Measurements from ENCODE around the gene NUDT13. TPM values are rescaled to one million over a fixed set of nuclear protein-coding genes. Genes with fewer than 3 reads are reported as not detected.
A peak's percentile ranks its signal among the peaks of the same experiment; 100 is the strongest.

Gene NUDT13
- 1 to 10 TPM; 1.6 to 2.2 TPM for total RNA-seq

- intact Hi-C loops (cut with DNase I, micrococcal nuclease): loop anchor here (2.0 to 5.0 kb wide), 2 partner anchors 14 to 57 kb away; partner anchors contain the start of genes P4HA1 (in 2 of the 2), ECD (in 1 of the 2) and FAM149B1 (in 1 of the 2)
- Mint-ChIP-seq H3K9me3 (ENCODE audit: low read depth) (peaks cover 6% of the 10 kb centered on the region), H3K27ac (peak within 1 kb of the TSS; percentile 90), H3K36me3 (ENCODE audit: low read depth) (peaks cover 26% of the 10 kb centered on the region), H3K4me3 (peak within 1 kb of the TSS; percentile 71), H3K4me1 (peaks cover 14% of the 10 kb centered on the region), H3K27me3 (no peaks in the 10 kb centered on the region)
- ChIA-PET CTCF (interaction anchor here (0.8 to 5.5 kb wide), 7 partner anchors 11 to 746 kb away, joined by 3 to 47 read pairs (median 4); partner anchors contain the start of gene P4HA1), POLR2A (interaction anchor here (0.7 to 2.5 kb wide), 3 partner anchors 14 to 54 kb away, joined by 3 to 18 read pairs (median 4); partner anchors contain the start of gene P4HA1)
- peak; percentile 60 for DNase-seq
- peak; percentile 89 for ATAC-seq
These were observed at the start of gene NUDT13 for GRCh38 chr10:73110345-73110849. TSS of gene NUDT13 (plus strand) at chr10:73110455. CDS start at chr10:73114366, 3,911 bp downstream.

GRCh38 chr10:73060738-73061635 lies 49.3 kb upstream of the NUDT13 start:
- ChIA-PET POLR2A (no interaction called here), CTCF (interaction anchor here (0.6 to 2.3 kb wide), 9 partner anchors 15 to 368 kb away, joined by 3 to 11 read pairs (median 3); partner anchors contain the start of genes NUDT13 and P4HA1)
- Mint-ChIP-seq H3K9me3 (ENCODE audit: low read depth) (no peaks in the 10 kb centered on the region), H3K4me1 (peaks cover 17% of the 10 kb centered on the region), H3K36me3 (ENCODE audit: low read depth) (peaks cover 29% of the 10 kb centered on the region), H3K27me3 (no peaks in the 10 kb centered on the region), H3K27ac (no peak overlapping the region), H3K4me3 (no peak overlapping the region)
- intact Hi-C loops (cut with DNase I, micrococcal nuclease): loop anchor here (5.0 to 10.0 kb wide), 3 partner anchors 36 to 696 kb away; partner anchors contain the start of gene P4HA1 (in 1 of the 2)
- ATAC-seq (peak; percentile 81), DNase-seq (no peak)

GRCh38 chr10:73061743-73062142 lies 48.5 kb upstream of the NUDT13 start:
- ChIA-PET POLR2A (no interaction called here), CTCF (interaction anchor here (0.6 to 2.3 kb wide), 9 partner anchors 14 to 369 kb away, joined by 3 to 11 read pairs (median 3); partner anchors contain the start of genes NUDT13 and P4HA1)
- Mint-ChIP-seq H3K36me3 (ENCODE audit: low read depth) (peaks cover 31% of the 10 kb centered on the region), H3K27me3 (no peaks in the 10 kb centered on the region), H3K27ac (no peak overlapping the region), H3K4me1 (peaks cover 17% of the 10 kb centered on the region), H3K4me3 (no peak overlapping the region), H3K9me3 (ENCODE audit: low read depth) (no peaks in the 10 kb centered on the region)
- intact Hi-C loops (cut with DNase I, micrococcal nuclease): loop anchor here (5.0 to 10.0 kb wide), 3 partner anchors 36 to 697 kb away; partner anchors contain the start of gene P4HA1 (in 1 of the 2)
- no peak for DNase-seq
- ATAC-seq: no peak

DNA sequence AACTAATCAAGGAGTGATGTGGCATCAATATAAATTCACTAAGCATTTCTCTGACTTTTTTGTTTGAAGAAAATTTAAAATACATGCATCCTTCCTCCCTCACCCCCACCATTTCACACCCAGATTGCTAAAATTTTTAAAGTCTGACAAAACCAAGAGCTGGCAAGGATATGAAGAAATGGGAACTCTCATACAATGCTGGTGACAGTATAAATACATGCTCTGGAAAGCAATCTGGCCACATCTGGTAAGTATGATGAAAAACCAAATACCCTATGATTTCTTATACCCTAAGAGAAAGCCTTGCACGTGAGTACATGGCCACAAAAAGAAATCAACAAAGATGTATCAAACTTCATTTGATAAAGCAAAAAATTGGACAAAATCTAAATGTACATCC lies 44.8 kb upstream of the NUDT13 start:
- Mint-ChIP-seq H3K4me3 (no peak overlapping the region), H3K9me3 (ENCODE audit: low read depth) (no peaks in the 10 kb centered on the region), H3K27ac (no peak overlapping the region), H3K27me3 (no peaks in the 10 kb centered on the region), H3K4me1 (peaks cover 11% of the 10 kb centered on the region), H3K36me3 (ENCODE audit: low read depth) (peaks cover 30% of the 10 kb centered on the region)
- ATAC-seq: no peak
- ChIA-PET POLR2A (no interaction called here), CTCF (interaction anchor here (1.0 kb wide), 1 partner anchor 87 kb away, joined by 3 read pairs; no protein-coding TSS in a partner anchor)
- intact Hi-C loops (cut with DNase I, micrococcal nuclease): loop anchor here in 1 of 2 experiments (10.0 kb wide), 1 partner anchor 701 kb away; no protein-coding TSS in a partner anchor
- DNase-seq: no peak

DNA sequence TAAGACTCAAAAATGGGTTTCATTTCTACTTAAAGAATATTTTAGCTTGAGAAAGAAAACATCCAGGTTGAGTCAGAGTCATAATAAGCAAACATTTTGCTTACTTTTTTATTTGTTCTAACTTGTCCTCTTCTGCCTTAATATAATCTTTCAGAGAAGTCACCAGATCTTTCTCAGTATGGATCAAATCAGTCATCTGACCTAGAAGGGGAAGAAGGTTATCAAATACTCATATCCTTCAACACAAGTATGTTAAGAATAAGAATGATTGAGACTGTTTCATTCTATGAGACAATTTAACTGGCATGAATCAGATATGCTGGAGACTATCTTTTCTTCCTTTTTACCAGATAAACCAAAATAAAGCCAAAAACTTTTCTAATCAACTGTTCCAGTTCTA lies 36.6 kb upstream of the NUDT13 start:
- H3K9me3 Mint-ChIP-seq (ENCODE audit: low read depth): no peaks in the 10 kb centered on the region
- ChIA-PET CTCF (no interaction called here), POLR2A (no interaction called here)
- peaks cover 31% of the 10 kb centered on the region for H3K36me3 Mint-ChIP-seq (ENCODE audit: low read depth)
- intact Hi-C loops (cut with DNase I, micrococcal nuclease): no loop called here
- DNase-seq (no peak), ATAC-seq (peak; percentile 39)
- no peak overlapping the region for H3K4me3 Mint-ChIP-seq
- H3K27ac Mint-ChIP-seq: no peak overlapping the region
- peaks cover 18% of the 10 kb centered on the region for H3K4me1 Mint-ChIP-seq
- H3K27me3 Mint-ChIP-seq: no peaks in the 10 kb centered on the region

DNA sequence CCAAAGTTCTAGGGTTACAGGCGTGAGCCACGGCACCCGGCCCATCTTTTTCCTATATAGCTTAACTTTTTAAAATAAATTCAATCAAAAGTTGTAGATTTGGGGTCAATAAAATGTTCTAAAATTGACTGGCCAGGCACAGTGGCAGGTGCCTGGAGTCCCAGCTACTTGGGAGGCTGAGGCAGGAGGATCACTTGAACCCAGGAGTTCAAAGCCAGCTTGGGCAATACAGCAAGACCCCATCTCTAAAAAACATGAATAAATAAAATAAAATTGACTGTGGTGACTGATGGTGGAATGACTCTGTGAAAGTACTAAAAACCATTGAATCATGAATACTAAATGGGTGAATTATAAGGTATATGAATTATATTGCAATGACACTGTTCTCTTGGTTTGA lies 34.4 kb upstream of the NUDT13 start:
- DNase-seq (no peak), ATAC-seq (no peak)
- H3K27ac Mint-ChIP-seq: peak overlapping the region; percentile 25
- no peak overlapping the region for H3K4me3 Mint-ChIP-seq
- H3K9me3 Mint-ChIP-seq (ENCODE audit: low read depth): no peaks in the 10 kb centered on the region
- peaks cover 29% of the 10 kb centered on the region for H3K36me3 Mint-ChIP-seq (ENCODE audit: low read depth)
- no peaks in the 10 kb centered on the region for H3K27me3 Mint-ChIP-seq
- peaks cover 25% of the 10 kb centered on the region for H3K4me1 Mint-ChIP-seq
- CTCF ChIA-PET: interaction anchor here (0.6 to 1.9 kb wide), 3 partner anchors 14 to 87 kb away, joined by 3 to 11 read pairs (median 5); partner anchors contain the start of gene P4HA1
- POLR2A ChIA-PET: interaction anchor here (0.6 kb wide), 1 partner anchor 1179 kb away, joined by 5 read pairs; no protein-coding TSS in a partner anchor
- intact Hi-C loops (cut with DNase I, micrococcal nuclease): no loop called here

- H3K4me1 Mint-ChIP-seq: peaks cover 25% of the 10 kb centered on the region
- intact Hi-C loops (cut with DNase I, micrococcal nuclease): no loop called here
- H3K36me3 Mint-ChIP-seq (ENCODE audit: low read depth): peaks cover 23% of the 10 kb centered on the region
- DNase-seq (peak; percentile 16), ATAC-seq (peak; percentile 84)
- H3K4me3 Mint-ChIP-seq: no peak overlapping the region
- CTCF ChIA-PET: interaction anchor here (0.6 to 2.1 kb wide), 4 partner anchors 8 to 20 kb away, joined by 5 to 11 read pairs (median 6); partner anchors contain the start of gene P4HA1
- H3K27ac Mint-ChIP-seq: peak overlapping the region; percentile 77
- no peaks in the 10 kb centered on the region for H3K9me3 Mint-ChIP-seq (ENCODE audit: low read depth)
- POLR2A ChIA-PET: no interaction called here
- H3K27me3 Mint-ChIP-seq: no peaks in the 10 kb centered on the region
These were observed 33.7 kb upstream of the NUDT13 start for GRCh38 chr10:73076360-73077183.

DNA sequence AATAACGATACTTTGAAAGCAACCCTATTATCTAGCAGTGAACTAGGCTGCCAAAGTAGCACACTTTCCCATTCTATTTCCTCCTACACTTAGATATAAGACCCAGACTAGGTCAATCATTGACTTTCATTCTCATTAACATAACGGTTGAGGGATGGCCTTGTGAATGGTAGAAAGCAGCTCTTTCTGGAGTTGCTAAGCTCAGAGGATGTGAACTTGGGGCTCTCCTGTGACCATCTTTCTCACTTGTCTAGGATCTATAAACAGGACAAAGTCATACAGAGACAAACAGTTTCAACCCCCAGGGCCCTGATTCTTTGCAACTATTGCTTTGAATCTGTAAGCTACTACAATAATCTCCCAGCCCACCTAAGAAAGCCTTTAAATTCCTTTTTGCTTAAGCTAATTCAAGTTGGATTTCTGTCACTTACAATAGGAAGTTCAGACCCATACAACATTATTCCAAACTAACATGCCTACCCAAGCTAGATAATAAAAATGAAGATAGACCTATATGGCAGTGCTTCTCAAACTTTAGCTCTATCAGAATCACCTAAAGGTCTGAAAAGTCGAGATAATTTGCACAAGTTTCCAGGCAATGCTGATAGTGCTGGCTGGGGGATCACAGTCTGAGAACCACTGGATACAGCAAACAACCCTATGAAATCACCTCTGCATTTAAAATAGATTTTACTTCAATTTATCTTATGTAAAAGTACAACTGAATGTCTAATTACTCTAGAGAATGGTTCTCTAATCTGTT lies 30.3 kb upstream of the NUDT13 start:
- DNase-seq (no peak), ATAC-seq (peak; percentile 51)
- Mint-ChIP-seq H3K4me3 (no peak overlapping the region), H3K4me1 (peaks cover 29% of the 10 kb centered on the region), H3K36me3 (ENCODE audit: low read depth) (peaks cover 8% of the 10 kb centered on the region), H3K27ac (no peak overlapping the region), H3K27me3 (no peaks in the 10 kb centered on the region), H3K9me3 (ENCODE audit: low read depth) (no peaks in the 10 kb centered on the region)
- intact Hi-C loops (cut with DNase I, micrococcal nuclease): no loop called here
- POLR2A ChIA-PET: no interaction called here
- CTCF ChIA-PET: interaction anchor here (0.6 to 2.4 kb wide), 2 partner anchors 16 to 30 kb away, joined by 3 to 9 read pairs; partner anchors contain the start of gene P4HA1

DNA sequence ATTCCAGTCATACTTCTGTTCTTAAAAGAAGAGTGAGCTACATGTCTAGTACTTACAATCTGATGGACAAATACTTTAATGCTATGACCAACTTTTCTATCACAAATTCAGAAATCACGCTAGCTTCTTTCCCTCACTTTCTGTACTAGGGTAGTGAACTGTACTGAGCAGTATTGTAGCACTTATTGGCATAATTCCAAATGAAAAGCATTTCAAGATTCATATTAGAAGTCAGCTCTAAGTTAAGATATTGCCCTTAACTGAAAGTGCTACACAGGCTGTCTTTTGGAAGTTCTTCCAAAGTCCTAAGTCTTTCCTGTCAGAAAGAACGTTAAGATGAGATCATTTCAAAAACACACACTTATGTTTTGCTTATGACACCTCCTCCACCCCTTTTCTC lies 27.0 kb upstream of the NUDT13 start:
- Mint-ChIP-seq H3K4me1 (peaks cover 14% of the 10 kb centered on the region), H3K9me3 (ENCODE audit: low read depth) (no peaks in the 10 kb centered on the region), H3K36me3 (ENCODE audit: low read depth) (peaks cover 6% of the 10 kb centered on the region), H3K27ac (no peak overlapping the region), H3K27me3 (no peaks in the 10 kb centered on the region), H3K4me3 (no peak overlapping the region)
- intact Hi-C loops (cut with DNase I, micrococcal nuclease): no loop called here
- POLR2A ChIA-PET: no interaction called here
- CTCF ChIA-PET: interaction anchor here (0.7 to 1.2 kb wide), 3 partner anchors 12 to 22 kb away, joined by 3 to 4 read pairs (median 3); no protein-coding TSS in a partner anchor
- DNase-seq: no peak
- ATAC-seq: no peak

DNA sequence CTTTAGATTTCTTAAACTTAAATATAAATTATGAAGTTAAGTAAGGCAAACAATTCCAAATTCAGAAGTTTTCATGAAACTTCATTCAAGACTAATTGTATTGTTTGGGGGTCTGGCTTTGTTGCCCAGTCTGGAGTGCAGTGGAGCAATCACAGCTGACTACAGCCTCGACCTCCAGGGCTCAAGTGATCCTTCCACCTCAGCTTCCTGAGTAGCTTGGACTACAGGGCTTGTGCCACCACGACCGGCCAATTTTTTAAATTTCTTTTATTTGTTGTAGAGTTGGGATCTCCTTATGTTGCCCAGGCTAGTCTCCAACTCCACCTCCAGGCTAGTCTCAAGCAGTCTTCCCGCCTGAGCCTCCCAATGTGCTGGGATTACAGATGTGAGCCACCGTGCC lies 26.0 kb upstream of the NUDT13 start:
- peaks cover 6% of the 10 kb centered on the region for H3K36me3 Mint-ChIP-seq (ENCODE audit: low read depth)
- POLR2A ChIA-PET: no interaction called here
- intact Hi-C loops (cut with DNase I, micrococcal nuclease): no loop called here
- DNase-seq (no peak), ATAC-seq (no peak)
- H3K27me3 Mint-ChIP-seq: no peaks in the 10 kb centered on the region
- peaks cover 19% of the 10 kb centered on the region for H3K4me1 Mint-ChIP-seq
- H3K9me3 Mint-ChIP-seq (ENCODE audit: low read depth): no peaks in the 10 kb centered on the region
- H3K4me3 Mint-ChIP-seq: no peak overlapping the region
- no peak overlapping the region for H3K27ac Mint-ChIP-seq
- CTCF ChIA-PET: interaction anchor here (0.6 to 1.4 kb wide), 4 partner anchors 10 to 74 kb away, joined by 3 to 4 read pairs (median 4); no protein-coding TSS in a partner anchor
